Measurements from ENCODE around the gene SGMS2. TPM values are rescaled to one million over a fixed set of nuclear protein-coding genes. Genes with fewer than 3 reads are reported as not detected.

Gene SGMS2
- total and polyA plus RNA-seq, 9 of the 15 experiments (the other 6 are each of a cell fraction or from before 2014, with no cell fraction given), result 0.07 to 0.25 (median 0.11) TPM; not detected in 5

DNA sequence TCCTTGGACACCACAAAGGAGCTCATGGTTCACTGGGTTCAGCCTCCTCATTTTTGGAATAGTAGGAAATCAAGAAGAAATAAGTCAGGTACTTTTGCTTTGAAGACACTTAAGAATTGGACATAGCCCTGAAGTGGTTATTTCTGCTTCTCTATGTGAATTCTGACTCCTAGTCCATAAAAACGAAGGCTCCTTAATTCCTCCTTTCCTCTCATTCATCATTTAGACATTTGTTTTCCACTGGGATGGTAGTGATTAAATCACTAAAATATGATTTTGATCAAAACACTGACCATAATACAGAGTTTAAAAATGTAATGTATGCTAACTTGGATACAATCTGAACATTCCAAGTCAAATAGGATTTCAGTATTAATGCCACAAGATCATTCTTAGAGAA lies 71.9 kb downstream of the SGMS2 start (continued):
- no peak for TF ChIP-seq HEY1 (CRISPR knock-in tag; IDR thresholded peaks at IDR 0.05; ENCODE audit: borderline replicate concordance)

DNA sequence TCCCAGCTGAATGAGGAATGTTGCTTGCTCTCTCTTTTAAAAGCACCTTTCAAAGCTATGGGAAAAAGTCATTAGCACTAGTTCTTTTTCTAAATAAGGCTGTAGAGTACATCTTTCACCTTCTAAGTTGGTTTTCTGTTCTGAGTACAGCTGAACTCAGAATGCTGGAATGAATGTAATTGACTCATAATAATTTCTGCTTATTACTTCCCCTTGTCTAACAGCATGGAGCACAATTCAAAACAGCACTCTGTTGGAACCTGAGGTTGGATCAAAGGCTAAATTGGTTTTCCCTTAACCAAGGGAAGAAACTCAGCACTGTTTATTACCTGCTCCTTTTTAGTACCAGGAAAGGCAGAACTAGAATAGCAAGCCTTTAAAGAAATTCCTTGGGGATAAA lies 73.1 kb downstream of the SGMS2 start:
- no peaks in the 10 kb centered on the region for H3K36me3 ChIP-seq (ENCODE audit: control insufficient read depth, insufficient read depth, low read length)
- no peaks in the 10 kb centered on the region for H4K20me1 ChIP-seq (replicated peaks; ENCODE audit: control insufficient read depth, insufficient read depth, low read length)
- TF ChIP-seq TAL1 (IDR thresholded peaks at IDR 0.05), result no peak
- TF ChIP-seq DPF2 (IDR thresholded peaks at IDR 0.05), result no peak
- TF ChIP-seq GTF2F1 (IDR thresholded peaks at IDR 0.05; ENCODE audit: low read depth, low read length), result no peak
- TF ChIP-seq RBFOX2 (IDR thresholded peaks at IDR 0.05; ENCODE audit: low read depth, low read length), result no peak
- no peak for TF ChIP-seq NR4A1 (CRISPR knock-in tag; IDR thresholded peaks at IDR 0.05)
- TF ChIP-seq NR4A1 (tag; IDR thresholded peaks at IDR 0.05), result no peak
- TF ChIP-seq NFXL1 (CRISPR knock-in tag; IDR thresholded peaks at IDR 0.05), result no peak
- TF ChIP-seq JUNB (CRISPR knock-in tag; conservative IDR thresholded peaks at IDR 0.05), result no peak
- no peak for TF ChIP-seq ZNF347 (CRISPR knock-in tag; IDR thresholded peaks at IDR 0.05; ENCODE audit: low read depth)
- TF ChIP-seq BMI1 (IDR thresholded peaks at IDR 0.05; ENCODE audit: low read length), result no peak
- TF ChIP-seq FOXK1 (CRISPR knock-in tag; IDR thresholded peaks at IDR 0.05; ENCODE audit: borderline replicate concordance), result no peak
- no peak for FAIRE-seq
- BruUV-seq (replicated peaks), result no TSS peak
- no peaks in the 10 kb centered on the region for H3K27me3 ChIP-seq (ENCODE audit: control insufficient read depth in 2 of 2, insufficient read depth in 2 of 2, low read length in 2 of 2)
- H3K27ac ChIP-seq (ENCODE audit: extremely low read depth, low read depth, low read length), result no peak overlapping the region
- ATAC-seq, result no peak
- ChIA-PET CTCF (ENCODE audit: low intra/inter-chr PET ratio) (no interaction called here), POLR2A (no interaction called here)
- no peak overlapping the region for H3K4me2 ChIP-seq (ENCODE audit: insufficient read depth, low read length)
- H3K9ac ChIP-seq (ENCODE audit: insufficient read depth in 1 of 2, low read depth in 2 of 2, low read length in 2 of 2), result no peak overlapping the region
- H3K4me3 ChIP-seq, result no peak overlapping the region
- intact Hi-C loops (cut with micrococcal nuclease), result no loop called here
- H3K9me1 ChIP-seq (ENCODE audit: control insufficient read depth, insufficient read depth, low read length), result no peaks in the 10 kb centered on the region
- H3K79me2 ChIP-seq (ENCODE audit: control insufficient read depth, insufficient read depth, low read length), result no peaks in the 10 kb centered on the region
- no peak for DNase-seq (ENCODE audit: extremely low read depth in 1 of 4, low spot score in 3 of 4)
- no peaks in the 10 kb centered on the region for H3K4me1 ChIP-seq (replicated peaks in 1 of 2; ENCODE audit: control insufficient read depth in 2 of 2, insufficient read depth in 2 of 2, low read length in 2 of 2)
- in situ Hi-C loops (cut with MboI), result no loop called here
- no peaks in the 10 kb centered on the region for H3K9me3 ChIP-seq (replicated peaks; ENCODE audit: control insufficient read depth, insufficient read depth, low read depth, low read length)
- no peak overlapping the region for H2AFZ ChIP-seq (ENCODE audit: low read depth, low read length)
